H1 (cell line): Measurements from ENCODE around the gene LGALS12. TPM values are rescaled to one million over a fixed set of nuclear protein-coding genes. Genes with fewer than 3 reads are reported as not detected.

Experiments used
- CTCF ChIA-PET: fragments of 300-600 bp; sonication (Branson Sonifier 250); formaldehyde crosslinking; loops from one replicate; lab custom pipeline; 2021; ENCODE audit not compliant: partially characterized antibody; lab: Charles Lee
- POLR2A ChIA-PET: fragments of 300-600 bp; sonication (Branson Sonifier 250); formaldehyde crosslinking; loops from one replicate; lab custom pipeline; 2021; ENCODE audit warnings: inconsistent platforms; ENCODE audit not compliant: partially characterized antibody; lab: Charles Lee
- DNase-seq, 2 experiments: peaks; one replicate each; pipeline versions ENCODE4 v3.0.0 to v3.0.0-alpha.2; 2010 to 2022; ENCODE audit warnings: low spot score in 2 of 2, low read depth in 1 of 2, mixed read lengths in 1 of 2
- FAIRE-seq: peaks from 2 replicates; lab custom pipeline; 2011; peaks lifted over from hg19 to GRCh38; lab: Jason Lieb, UNC
- H2AFZ ChIP-seq: 2 replicates; pipeline ENCODE4 v1.8.1; 2012; ENCODE audit warnings: low read length, inconsistent platforms
- H2AK5ac ChIP-seq: 2 replicates; pipeline ENCODE4 v1.6.1; 2013; ENCODE audit warnings: low read depth, low read length
- H2BK120ac ChIP-seq: replicated peaks from 2 replicates; pipeline ENCODE3; 2013; ENCODE audit warnings: low read depth, low read length, inconsistent platforms
- H2BK12ac ChIP-seq: 2 replicates; pipeline ENCODE4 v1.6.1; 2013; ENCODE audit warnings: low read depth, low read length
- H2BK15ac ChIP-seq: 2 replicates; pipeline ENCODE4 v1.6.1; 2013; ENCODE audit warnings: low read length
- H2BK20ac ChIP-seq: 2 replicates; pipeline ENCODE4 v1.6.1; 2013; ENCODE audit warnings: low read length
- H2BK5ac ChIP-seq: 2 replicates; pipeline ENCODE4 v1.6.1; 2013; ENCODE audit warnings: low read depth, low read length
- H3K14ac ChIP-seq: 2 replicates; pipeline ENCODE4 v1.6.1; 2013; ENCODE audit warnings: inconsistent platforms; ENCODE audit not compliant: insufficient read length
- H3K18ac ChIP-seq: 2 replicates; pipeline ENCODE4 v1.6.1; 2013; ENCODE audit warnings: low read length; ENCODE audit errors: extremely low read depth
- H3K23ac ChIP-seq: 2 replicates; pipeline ENCODE4 v1.6.1; 2013; ENCODE audit warnings: inconsistent platforms; ENCODE audit not compliant: insufficient read length
- H3K23me2 ChIP-seq: 2 replicates; pipeline ENCODE4 v1.6.1; 2013; ENCODE audit warnings: low read depth, low read length
- H3K27ac ChIP-seq: 2 replicates; pipeline ENCODE4 v1.6.1; 2011; ENCODE audit warnings: low read depth, low read length, inconsistent platforms
- H3K27me3 ChIP-seq, 4 experiments: replicated peaks in 1 of 4; 1 replicate in 1 of 4; 2 replicates in 3 of 4; pipeline versions ENCODE4 v1.6.1 to v1.8.1; 2011 to 2013; ENCODE audit warnings: low read length in 3 of 4, mild to moderate bottlenecking in 3 of 4, inconsistent platforms in 2 of 4, mixed read lengths in 2 of 4, moderate library complexity in 1 of 4; ENCODE audit not compliant: control insufficient read depth in 3 of 4, insufficient read depth in 3 of 4; ENCODE audit errors: extremely low read depth in 1 of 4
- H3K36me3 ChIP-seq, 4 experiments: 2 replicates each; pipeline versions ENCODE4 v1.6.1 to v1.8.1; 2011 to 2013; ENCODE audit warnings: mild to moderate bottlenecking in 4 of 4, low read length in 3 of 4, moderate library complexity in 2 of 4, control low read depth in 1 of 4, inconsistent platforms in 1 of 4; ENCODE audit not compliant: insufficient read depth in 4 of 4, control insufficient read depth in 2 of 4
- H3K4ac ChIP-seq: replicated peaks from 2 replicates; pipeline ENCODE3; 2013; ENCODE audit warnings: low read length, low read depth, mixed read lengths, inconsistent platforms; ENCODE audit not compliant: insufficient read length
- H3K4me1 ChIP-seq, 4 experiments: replicated peaks in 1 of 4; 1 replicate in 1 of 4; 2 replicates in 3 of 4; pipeline versions ENCODE4 v1.6.1 to v1.8.1; 2011 to 2013; ENCODE audit warnings: low read length in 3 of 4, inconsistent platforms in 2 of 4, mixed read lengths in 1 of 4; ENCODE audit not compliant: insufficient read depth in 4 of 4, control insufficient read depth in 3 of 4
- H3K4me2 ChIP-seq, 2 experiments: 2 replicates each; pipeline versions ENCODE4 v1.6.1 to v1.8.1; 2011 to 2013; ENCODE audit warnings: low read depth in 2 of 2, low read length in 2 of 2, control low read depth in 1 of 2, inconsistent platforms in 1 of 2, mild to moderate bottlenecking in 1 of 2; ENCODE audit not compliant: insufficient read depth in 1 of 2
- H3K4me3 ChIP-seq, 4 experiments: fragments of 200-600, 300-600 bp in 1 of 4; sonication (generic), shearing (Covaris generic), sonication (Bioruptor Twin) in 1 of 4; 2 replicates each; pipeline versions ENCODE4 v1.5.1 to v1.8.1; 2011 to 2016; ENCODE audit warnings: low read length in 4 of 4, low read depth in 3 of 4, control low read depth in 2 of 4, inconsistent platforms in 2 of 4, mild to moderate bottlenecking in 2 of 4, mixed read lengths in 1 of 4, moderate library complexity in 1 of 4; ENCODE audit not compliant: insufficient read depth in 2 of 4; ENCODE audit errors: extremely low read depth in 1 of 4
- H3K56ac ChIP-seq: replicated peaks from 2 replicates; pipeline ENCODE3; 2013; ENCODE audit warnings: low read depth, mild to moderate bottlenecking, mixed read lengths, low read length, inconsistent platforms; ENCODE audit not compliant: insufficient read length
- H3K79me1 ChIP-seq: 2 replicates; pipeline ENCODE4 v1.6.1; 2013; ENCODE audit warnings: low read depth, low read length, control low read depth
- H3K79me2 ChIP-seq, 2 experiments: 2 replicates each; pipeline versions ENCODE4 v1.6.1 to v1.8.1; 2012 to 2013; ENCODE audit warnings: low read length in 2 of 2, mild to moderate bottlenecking in 2 of 2, inconsistent platforms in 1 of 2; ENCODE audit not compliant: insufficient read depth in 2 of 2, control insufficient read depth in 1 of 2
- H3K9ac ChIP-seq, 4 experiments: replicated peaks in 1 of 4; 1 replicate in 1 of 4; 2 replicates in 3 of 4; pipeline versions ENCODE4 v1.6.1 to v1.8.1; 2011 to 2013; ENCODE audit warnings: low read depth in 3 of 4, low read length in 3 of 4, control low read depth in 2 of 4, mild to moderate bottlenecking in 2 of 4, moderate library complexity in 2 of 4, inconsistent platforms in 1 of 4; ENCODE audit errors: extremely low read depth in 1 of 4
- H3K9me3 ChIP-seq, 2 experiments: 2 replicates each; pipeline versions ENCODE4 v1.6.1 to v1.8.1; 2012 to 2013; ENCODE audit warnings: mild to moderate bottlenecking in 2 of 2, moderate library complexity in 2 of 2, control low read depth in 1 of 2, inconsistent platforms in 1 of 2, low read depth in 1 of 2, low read length in 1 of 2, mixed read lengths in 1 of 2; ENCODE audit not compliant: insufficient read depth in 2 of 2
- H4K20me1 ChIP-seq, 2 experiments: replicated peaks in 1 of 2; 2 replicates each; pipeline versions ENCODE3 to v1.8.1; 2011 to 2013; ENCODE audit warnings: inconsistent platforms in 2 of 2, low read length in 2 of 2, mild to moderate bottlenecking in 1 of 2; ENCODE audit not compliant: insufficient read depth in 2 of 2, control insufficient read depth in 1 of 2
- H4K5ac ChIP-seq: 2 replicates; pipeline ENCODE4 v1.6.1; 2013; ENCODE audit warnings: low read length, low read depth, mixed read lengths, inconsistent platforms; ENCODE audit not compliant: insufficient read length
- H4K8ac ChIP-seq: 2 replicates; pipeline ENCODE4 v1.8.0; 2013; ENCODE audit warnings: mild to moderate bottlenecking, moderate library complexity, low read length, inconsistent platforms; ENCODE audit not compliant: insufficient read depth; ENCODE audit errors: extremely low read depth
- H4K91ac ChIP-seq: replicated peaks from 2 replicates; pipeline ENCODE3; 2013; ENCODE audit warnings: low read length, mixed read lengths, inconsistent platforms; ENCODE audit not compliant: insufficient read length
- CEBPB ChIP-seq: IDR thresholded peaks from 2 replicates; pipeline ENCODE4 v1.6.1; 2012; ENCODE audit warnings: low read depth, low read length
- GTF2F1 ChIP-seq: IDR thresholded peaks from 2 replicates; pipeline ENCODE4 v1.6.1; 2012; ENCODE audit warnings: low read depth, low read length, improper control_type of control experiment, borderline replicate concordance
- WGBS, 2 experiments: shearing (Covaris generic) in 1 of 2; methylation state at CpG; one replicate each; pipeline versions ENCODE4 v1.1.6 to v1.1.7; 2013 to 2015; ENCODE audit warnings: low lambda C conversion rate in 2 of 2, mixed read lengths in 2 of 2, inconsistent platforms in 1 of 2, low coverage in 1 of 2, missing lambda C conversion rate in 1 of 2; ENCODE audit not compliant: insufficient replicate concordance in 2 of 2, insufficient coverage in 1 of 2, insufficient read length in 1 of 2; ENCODE audit errors: extremely low coverage in 1 of 2, missing lambda C conversion rate in 1 of 2; 5-methylcytosine and 5-hydroxymethylcytosine counted together
- polyA plus RNA-seq, 7 experiments: library from polyadenylated mRNA; depleted of rRNA in 3 of 7; stranded (reverse) in 5 of 7; unstranded in 2 of 7; fragments of >200 nt in 5 of 7; fragments of 200-250 nt in 2 of 7; gene quantifications; 1 replicate in 5 of 7; 2 replicates in 1 of 7; 4 replicates in 1 of 7; pipeline versions ENCODE4 v1.2.1 to v1.2.3, GENCODE V29; 2011 to 2013; ENCODE audit warnings: missing spikeins in 2 of 7, mixed read lengths in 2 of 7
- total RNA-seq: library from RNA; stranded (reverse); fragmentation: NEBNext Ultra II Directional; extraction: Animal tissue kit (Norgen Biotek cat#: 25700); gene quantifications from 2 replicates; pipeline ENCODE4 v1.2.1, GENCODE V29; 2021

LGALS12 gene
- total and polyA plus RNA-seq, 2 of the 8 experiments (the other 6 are each of a cell fraction or from before 2014, with no cell fraction given) = 1.6 to 2.9 TPM

- Histone ChIP-seq H2AFZ (no peak overlapping the region), H2BK5ac (no peak overlapping the region), H2BK20ac (no peak overlapping the region), H3K9ac (no peak overlapping the region), H3K56ac (no peak overlapping the region), H3K36me3 (peaks cover 0 to 4% (median 0%) of the 10 kb centered on the region in 4 experiments; a peak in 2 of 8 replicates), H3K18ac (no peak overlapping the region), H2BK120ac (no peak overlapping the region), H2AK5ac (no peak overlapping the region), H3K23me2 (no peaks in the 10 kb centered on the region; the same call in 1 of the 2 replicates), H4K8ac (no peak overlapping the region), H3K27ac (no peak overlapping the region), H4K20me1 (no peaks in the 10 kb centered on the region), H3K79me1 (no peaks in the 10 kb centered on the region), H3K79me2 (no peaks in the 10 kb centered on the region), H3K4me2 (no peak overlapping the region), H3K27me3 (no peaks in the 10 kb centered on the region), H4K91ac (no peak overlapping the region), H2BK12ac (no peak overlapping the region), H3K14ac (no peak overlapping the region), H3K4me3 (no peak overlapping the region), H3K23ac (no peak overlapping the region), H4K5ac (no peak overlapping the region), H3K4ac (no peak overlapping the region), H3K9me3 (peaks cover 7 to 14% of the 10 kb centered on the region in 2 experiments), H3K4me1 (no peaks in the 10 kb centered on the region), H2BK15ac (no peak overlapping the region)
- WGBS, 2 experiments = 90% methylated on average over 3 of the region's 3 CpGs; no CpG with 5 or more reads in 1 of the 2 experiments
- DNase-seq (no peak), FAIRE-seq (no peak)
- ChIA-PET POLR2A (no interaction called here), CTCF (no interaction called here)
- peak; percentile 94 for TF ChIP-seq CEBPB
- TF ChIP-seq GTF2F1 = no peak
Measured at GRCh38 chr11:63472372-63472771, 33.5 kb upstream of the LGALS12 start.
